Activated T-helper 1 cell treated with anti-CD3 and anti-CD28 coated beads, Interleukin-2, amount 50 U/mL, for 16 hours (primary cell): ENCODE measurements around the gene MDFIC.
"Not testable (repeated sequence)": the region's sequence is repeated elsewhere in the genome, so short reads cannot be mapped to it uniquely, and the experiment has no call there.

Experiments
- DNase-seq, 2 donors: peaks; one replicate each; pipeline ENCODE4 v3.0.0-alpha.2; 2020; ENCODE audit warnings: low read depth in 1 of 2, low spot score in 1 of 2

The MDFIC gene, protein sequence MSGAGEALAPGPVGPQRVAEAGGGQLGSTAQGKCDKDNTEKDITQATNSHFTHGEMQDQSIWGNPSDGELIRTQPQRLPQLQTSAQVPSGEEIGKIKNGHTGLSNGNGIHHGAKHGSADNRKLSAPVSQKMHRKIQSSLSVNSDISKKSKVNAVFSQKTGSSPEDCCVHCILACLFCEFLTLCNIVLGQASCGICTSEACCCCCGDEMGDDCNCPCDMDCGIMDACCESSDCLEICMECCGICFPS

DNA sequence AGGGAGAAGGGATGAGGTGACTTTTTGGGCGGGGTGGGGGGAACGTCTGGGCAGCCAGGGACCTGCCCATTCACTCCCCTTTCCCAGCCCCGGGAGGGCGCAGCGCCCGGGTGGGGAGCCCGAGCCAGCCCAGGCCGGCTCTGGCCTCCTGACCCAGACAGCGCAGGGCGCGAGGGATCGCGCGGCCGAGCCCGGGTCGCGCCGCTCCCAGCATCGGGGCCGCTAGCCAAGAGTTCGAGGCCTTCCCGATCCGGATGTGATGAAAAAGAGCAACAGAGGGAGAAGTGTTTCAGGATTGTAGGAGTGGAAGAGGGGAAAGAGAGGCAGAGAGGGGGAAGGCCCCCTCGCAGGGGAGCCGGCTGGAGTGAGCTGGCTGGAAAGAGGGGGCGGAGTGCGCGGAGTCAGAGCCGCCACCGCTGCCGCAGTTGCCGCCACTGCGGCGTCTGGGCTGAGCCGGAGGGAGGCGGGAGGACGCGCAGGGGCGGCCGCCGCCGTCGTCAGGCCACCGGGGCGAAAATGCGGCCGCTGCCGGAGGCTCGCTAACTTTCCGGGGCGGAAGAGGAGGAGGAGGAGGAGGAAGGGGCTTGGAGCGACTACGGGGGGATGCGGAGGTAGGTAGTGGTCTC lies at the start of gene MDFIC:
MDFIC (plus strand) TSS at position 69 of the 626 bp plus-strand sequence. CDS start 940 bp downstream, outside the sequence.
- peak; percentile 10 to 60 for DNase-seq

DNA sequence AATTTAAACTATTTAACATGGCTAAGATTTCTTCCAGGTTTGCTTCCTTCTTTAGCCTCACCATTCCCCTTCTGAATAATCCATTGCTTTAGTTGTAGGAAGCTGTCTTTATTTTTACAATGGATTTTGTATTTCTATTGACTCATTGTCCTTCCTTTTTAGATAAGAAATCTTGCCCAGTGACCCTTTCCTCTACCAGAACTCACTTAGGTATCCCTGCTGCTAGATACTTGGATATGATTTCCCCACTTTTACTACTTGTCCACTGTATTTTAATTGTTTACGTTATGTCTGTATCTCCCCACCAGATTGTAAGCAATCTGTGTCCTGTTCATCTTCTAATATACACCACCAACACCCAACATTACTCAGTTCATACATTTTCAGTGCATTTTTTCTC lies 47.7 kb upstream of the MDFIC start:
- DNase-seq, result no peak

DNA sequence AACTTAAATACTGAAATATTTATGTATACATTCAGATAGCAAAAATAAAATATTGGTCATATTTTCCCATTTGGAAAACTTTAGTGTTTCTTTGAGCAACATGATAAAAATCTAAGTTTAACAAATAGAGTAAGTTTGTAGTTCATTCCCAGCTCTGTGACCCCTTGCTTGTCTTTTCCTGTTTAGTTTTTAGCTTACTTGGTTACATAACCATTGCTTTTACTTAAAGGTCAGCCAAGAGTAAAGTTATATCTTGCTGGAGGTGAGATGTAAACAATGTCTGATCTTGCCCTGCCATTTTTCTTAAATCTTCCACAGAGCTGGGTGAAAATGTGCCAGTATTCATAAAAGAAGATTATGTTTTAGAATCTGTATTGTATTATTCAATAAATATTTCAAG lies 46.7 kb upstream of the MDFIC start:
- DNase-seq, result no peak

DNA sequence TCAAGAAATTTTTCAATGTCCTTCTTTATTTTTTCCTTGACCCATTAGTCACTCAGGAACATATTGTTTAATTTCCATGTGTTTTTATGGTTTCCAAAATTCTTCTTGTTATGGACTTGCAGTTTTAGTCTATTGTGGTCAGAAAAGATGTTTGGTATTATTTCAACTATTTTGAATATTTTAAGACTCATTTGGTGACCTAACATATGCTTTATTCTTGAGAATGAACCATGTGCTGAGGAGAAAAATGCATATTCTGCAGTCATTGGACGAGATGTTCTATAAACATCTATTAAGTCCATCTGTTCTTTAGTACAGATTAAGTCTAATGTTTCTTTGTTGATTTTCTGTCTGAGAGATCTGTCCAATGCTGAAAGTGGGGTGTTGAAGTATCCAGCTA lies 42.3 kb upstream of the MDFIC start:
- DNase-seq, result no peak

DNA sequence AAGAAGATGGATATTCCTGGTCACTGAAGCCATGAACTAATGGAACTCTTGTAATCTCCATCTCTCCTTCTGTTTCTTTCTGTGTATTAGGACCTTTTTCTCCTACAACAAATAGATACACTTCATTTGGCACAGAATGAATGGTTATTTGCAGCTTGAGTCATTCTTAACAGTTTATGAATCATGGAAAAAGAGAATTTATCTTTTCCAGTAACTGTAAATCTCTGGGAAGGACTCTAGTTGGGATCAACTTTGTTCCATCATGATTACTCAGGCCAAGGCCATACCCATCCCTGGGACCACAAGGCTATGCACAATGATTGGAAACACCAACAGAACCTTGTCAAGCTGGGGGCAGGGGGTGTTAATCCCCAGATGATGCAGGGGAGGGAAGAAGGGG lies 36.1 kb upstream of the MDFIC start:
- no peak for DNase-seq

DNA sequence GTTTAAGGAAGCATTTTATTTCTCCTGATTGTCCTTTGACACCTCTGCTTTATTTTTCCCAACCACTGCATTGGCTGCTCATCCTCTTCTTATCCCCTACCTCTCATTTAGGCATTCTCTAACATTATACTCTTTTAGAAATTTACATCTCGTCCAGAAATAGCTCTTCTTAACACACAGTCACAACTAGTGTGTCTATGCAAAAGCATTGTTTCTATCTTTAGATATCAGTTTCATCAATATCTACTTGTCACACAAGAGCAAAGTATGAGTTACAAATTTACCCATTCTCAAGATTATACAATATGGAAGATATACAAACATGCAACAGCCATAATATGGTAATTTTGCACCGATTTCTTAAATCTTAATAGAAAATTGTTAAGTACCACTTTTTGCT lies 35.7 kb upstream of the MDFIC start:
- DNase-seq, result no peak

DNA sequence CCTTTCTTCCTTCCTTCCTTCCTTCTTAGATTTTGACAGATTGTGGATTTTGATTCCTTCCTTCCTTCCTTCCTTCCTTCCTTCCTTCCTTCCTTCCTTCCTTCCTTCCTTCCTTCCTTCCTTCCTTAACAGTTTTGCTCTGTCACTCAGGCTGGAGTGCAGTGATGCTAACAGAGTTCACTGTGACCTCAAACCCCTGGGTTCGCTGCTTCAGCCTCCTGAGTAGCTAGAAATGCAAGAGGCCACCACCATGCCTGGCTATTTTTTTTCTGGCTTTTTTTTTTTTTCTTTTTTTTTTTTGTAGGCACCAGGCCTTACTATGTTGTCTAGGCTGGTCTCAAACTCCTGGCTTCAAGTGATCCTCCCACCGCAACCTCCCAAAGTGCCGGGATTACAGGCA lies 32.8 kb upstream of the MDFIC start:
- DNase-seq, result not testable (repeated sequence)

DNA sequence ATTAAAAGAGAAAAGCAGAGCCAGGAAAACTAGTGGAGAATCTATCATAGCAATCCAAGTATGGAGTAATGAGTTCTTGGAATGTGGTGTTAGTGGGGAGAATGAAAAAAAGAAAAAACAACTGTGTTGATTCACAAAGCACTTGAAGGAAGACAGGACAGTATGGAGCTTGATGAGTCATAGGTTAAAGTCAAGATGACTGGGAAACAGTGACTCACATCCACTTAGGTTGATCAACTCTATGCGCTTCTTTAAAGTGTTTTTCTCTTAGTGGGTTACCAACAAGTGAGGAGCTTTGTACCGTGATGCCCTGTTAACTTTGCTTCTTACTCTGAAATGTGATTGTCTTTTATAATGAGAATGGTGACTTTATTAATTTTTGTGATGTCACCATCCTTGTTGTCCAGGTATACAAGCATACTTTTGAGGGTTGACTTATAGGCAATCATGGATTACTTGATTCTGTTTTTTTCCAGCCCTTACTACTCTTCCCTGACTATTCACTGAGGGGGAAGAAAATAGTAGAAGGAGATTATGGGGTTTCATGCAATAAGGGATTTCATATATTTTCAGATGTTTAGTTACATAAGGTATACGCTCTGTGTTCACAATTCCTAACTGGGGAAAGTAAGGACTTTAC lies 32.1 kb upstream of the MDFIC start:
- no peak for DNase-seq

DNA sequence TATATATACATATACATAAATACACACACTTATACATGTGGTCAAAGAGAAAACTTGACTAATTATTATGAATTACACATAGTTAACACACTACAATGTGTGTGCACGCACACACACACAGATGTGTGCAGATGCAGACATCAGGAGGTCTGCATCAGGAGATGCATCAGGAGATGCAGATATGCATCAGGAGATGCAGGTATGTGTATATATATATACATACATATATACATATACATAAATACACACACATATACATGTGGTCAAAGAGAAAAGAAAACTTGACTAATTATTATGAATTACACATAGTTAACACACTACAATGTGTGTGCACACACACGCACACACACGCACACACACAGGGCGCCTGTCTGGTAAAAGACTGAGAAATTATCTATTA lies 31.3 kb upstream of the MDFIC start:
- no peak for DNase-seq

DNA sequence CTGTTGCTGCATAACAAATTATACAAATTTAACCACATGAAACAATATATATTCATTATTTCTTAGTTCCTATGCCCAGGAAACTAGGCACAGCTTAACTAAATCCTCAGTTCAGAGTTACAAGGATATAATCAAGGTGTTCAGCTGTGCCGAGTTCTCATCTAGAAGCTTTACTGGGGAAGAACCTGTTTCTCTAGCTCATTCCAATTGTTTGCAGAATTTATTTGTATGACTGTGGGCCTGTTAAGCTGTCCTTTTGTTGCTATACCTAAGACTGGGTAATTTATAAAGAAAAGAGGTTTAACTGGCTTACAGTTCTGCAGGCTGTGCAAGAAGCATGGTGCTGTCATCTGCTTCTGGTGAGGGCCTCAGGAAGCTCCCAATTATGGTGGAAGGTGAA lies 21.8 kb upstream of the MDFIC start:
- DNase-seq, result no peak

DNA sequence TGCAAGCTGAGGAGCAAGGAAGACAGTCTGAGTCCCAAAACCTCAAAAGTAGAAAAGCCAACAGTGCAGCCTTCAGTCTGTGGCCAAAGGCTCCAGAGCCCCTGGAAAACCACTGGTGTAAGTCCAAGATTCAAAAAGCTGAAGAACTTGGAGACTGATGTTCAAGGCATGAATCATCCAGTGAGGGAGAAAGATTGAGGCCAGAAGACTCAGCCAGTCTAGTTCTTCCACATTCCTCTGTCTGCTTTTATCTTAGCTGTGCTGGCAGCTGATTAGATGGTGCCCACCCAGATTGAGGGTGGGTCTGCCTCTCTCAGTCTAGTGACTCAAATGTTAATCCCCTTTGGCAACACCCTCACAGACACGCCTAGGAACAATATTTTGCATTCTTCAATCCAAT lies 20.1 kb upstream of the MDFIC start:
- DNase-seq, result no peak

DNA sequence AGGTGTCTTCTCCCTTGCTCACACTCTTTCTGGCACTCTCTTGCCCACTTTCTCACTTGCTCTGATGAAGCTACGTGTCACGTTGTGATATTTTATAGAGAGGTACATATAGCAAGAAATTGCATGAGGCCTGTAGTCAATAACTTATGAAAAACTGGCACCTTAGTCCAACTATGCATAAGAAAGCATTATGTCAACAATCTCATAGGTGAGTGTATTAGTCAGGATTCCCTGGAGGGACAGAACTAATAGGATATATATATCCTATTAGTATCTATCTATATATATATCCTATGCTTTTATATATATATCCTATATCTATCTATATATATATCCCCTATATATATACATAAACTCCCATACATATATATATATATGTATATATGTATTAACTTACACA lies 18.8 kb upstream of the MDFIC start:
- DNase-seq, result no peak

DNA sequence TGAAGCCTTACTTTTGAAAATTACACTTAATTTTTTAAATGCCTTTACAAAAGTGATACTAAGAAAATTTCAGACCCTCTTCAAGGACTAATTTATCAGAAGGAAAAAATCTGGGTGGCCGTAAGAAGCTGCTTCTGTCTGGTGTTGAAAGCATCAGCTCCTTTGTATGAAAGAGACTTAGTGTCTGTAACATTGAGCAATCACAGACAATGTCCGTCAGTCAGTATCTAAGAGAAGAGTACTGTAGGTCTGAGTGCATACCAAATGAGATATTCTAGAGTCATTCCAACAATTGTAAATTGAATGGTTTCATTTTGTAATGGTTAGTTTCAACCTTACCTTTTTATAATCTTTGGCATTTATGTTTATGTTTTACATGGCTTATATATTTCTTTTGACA lies 11.1 kb upstream of the MDFIC start:
- no peak for DNase-seq

DNA sequence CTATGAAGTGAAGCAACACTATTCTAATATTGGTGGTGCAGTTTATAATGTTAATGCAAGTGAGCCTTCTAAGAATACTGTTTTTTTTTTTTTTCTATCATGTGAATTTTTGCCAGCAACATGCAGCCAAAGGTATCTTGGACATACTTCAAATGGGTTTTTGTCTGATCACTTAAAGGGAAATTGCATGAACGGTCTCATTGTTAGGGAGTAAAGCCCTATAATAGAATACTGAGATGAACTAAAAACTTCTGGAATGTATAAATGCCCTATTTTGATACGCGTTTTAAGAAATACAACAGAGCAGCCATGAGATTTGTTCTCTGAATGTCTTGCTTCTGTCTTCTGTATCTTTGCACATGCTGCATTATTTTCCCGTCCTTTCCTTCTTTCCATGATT lies 10.5 kb upstream of the MDFIC start:
- no peak for DNase-seq

DNA sequence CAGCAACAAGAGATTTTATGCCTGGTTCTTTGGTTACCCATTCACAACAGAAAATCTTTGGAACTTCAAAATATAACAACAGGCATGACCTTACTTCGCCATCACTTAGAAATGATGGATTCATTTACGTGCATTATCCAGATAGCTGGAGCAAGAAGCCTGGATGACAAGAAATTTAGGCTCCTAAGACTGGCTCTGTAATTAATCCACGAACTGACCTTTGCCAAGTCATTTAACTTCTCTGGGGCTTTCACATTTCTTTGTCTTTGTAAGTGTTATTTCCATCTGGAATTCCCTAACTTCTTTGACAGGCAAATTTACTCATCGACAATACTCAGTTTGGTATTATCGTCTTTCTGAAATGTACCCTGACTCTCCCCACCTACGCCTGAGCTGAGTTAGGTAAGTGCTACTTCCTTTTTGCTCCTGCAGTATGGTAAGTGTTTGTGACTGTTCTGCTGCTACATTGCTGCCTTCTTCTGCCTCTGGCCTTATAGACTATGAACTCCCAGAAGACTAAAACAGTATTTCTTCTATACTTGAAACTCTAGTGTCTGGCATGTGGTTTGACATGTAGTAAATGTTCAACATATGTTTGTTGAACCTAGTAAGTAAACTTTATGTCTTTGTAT lies 5.5 kb upstream of the MDFIC start:
- peak in 1 of 2 donors; percentile 13 for DNase-seq

DNA sequence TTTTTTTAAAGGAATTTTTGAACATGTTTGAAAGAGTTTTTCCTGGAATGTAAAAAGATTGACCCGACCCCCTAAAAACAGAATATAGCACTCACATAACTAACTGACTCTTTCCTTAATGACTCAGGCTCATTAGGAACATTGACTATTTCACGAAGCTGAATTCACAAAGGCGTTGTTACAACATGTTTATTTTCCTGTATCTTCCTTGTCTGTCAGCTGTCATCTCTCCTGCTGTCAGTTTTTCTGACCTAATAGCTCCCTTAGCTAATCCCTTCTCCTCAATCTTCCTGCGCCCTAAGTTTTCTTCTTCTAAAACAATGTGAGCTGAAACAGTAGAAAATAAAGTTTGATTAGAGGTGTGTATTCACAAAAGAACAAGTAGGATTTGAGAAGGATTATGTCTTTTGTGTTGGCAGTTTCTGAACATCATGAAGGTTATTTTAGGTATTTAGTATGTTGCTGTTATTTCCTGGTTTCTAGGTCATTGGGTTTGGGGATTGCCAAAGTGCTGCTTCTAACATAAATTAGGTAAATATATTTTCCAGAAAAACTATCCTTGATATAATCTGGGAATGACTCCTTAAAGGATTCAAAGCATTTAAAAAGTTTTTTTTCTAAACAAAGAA lies 4.6 kb upstream of the MDFIC start:
- DNase-seq, result no peak

DNA sequence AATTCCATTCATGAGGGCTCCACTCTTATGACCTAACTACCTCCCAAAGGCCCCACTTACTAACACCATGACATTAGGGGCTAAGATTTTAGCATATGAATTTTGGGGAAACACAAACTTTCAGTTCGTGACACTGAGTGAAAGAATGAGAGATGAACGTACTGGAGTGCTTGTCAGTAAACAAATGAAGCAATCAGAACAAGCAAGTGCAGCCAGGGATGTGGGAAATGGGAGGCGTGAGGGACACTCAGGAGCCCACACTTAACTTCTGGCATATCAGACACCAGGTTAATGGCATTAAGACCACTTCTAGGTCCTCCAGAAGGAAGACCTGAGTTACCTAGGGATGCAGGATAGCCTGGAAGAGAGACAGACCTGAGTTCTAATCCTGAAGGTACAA lies 2.3 kb upstream of the MDFIC start:
- no peak for DNase-seq

DNA sequence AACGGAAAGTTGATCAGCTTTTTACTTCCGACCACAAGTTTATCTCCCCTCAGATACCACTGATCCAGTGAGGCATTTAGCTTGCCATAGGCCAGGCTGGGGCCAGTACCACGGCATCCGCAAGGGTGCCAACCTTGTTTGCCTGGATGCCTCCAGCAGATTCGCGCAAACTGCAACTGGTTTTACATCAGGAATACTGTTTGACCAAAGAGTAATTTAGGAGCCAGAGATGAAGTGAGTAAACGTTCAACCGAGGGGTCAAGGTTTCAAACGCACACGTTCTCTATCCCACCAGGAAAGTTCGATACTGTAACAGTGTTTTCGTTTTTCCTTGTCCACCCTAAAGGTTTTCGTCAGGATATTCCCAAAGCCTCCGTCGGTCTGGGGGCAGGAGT lies 266 bp upstream of the MDFIC start:
- DNase-seq, result no peak

DNA sequence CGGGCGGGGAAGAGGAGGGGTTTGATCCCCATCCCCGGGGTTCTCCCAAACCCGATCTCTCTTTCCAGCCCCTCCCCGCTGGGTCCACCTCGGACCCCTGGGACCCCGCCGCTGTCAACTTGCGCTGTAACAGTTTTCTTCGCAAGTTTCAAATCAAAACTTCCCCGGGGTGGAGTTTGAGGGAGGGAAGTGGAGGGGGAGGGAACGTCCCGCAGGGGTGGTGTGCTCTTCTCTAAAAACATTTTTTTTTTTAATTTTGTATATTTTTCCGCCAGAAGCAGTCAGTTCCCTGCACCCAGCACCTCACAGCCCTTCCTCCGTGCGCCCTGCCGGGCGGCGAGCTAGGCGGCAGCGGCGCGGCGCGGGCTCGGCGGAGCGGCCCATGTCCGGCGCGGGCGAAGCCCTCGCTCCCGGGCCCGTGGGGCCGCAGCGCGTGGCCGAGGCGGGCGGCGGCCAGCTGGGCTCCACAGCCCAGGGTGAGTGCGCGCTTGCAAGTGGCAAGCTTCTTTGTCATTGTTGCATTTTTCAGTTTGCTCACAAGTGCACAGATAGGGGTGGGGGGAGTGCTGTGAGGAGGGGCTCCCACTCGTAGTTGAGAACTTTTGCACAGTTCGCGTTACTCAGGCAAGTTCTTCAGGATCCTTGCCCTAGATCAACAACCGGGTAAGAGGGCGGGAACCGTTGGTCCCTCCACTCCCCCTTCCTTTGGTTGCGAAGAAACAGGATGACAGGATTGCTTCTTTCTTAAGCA lies 933 bp downstream of the MDFIC start:
- peak; percentile 14 to 33 for DNase-seq

DNA sequence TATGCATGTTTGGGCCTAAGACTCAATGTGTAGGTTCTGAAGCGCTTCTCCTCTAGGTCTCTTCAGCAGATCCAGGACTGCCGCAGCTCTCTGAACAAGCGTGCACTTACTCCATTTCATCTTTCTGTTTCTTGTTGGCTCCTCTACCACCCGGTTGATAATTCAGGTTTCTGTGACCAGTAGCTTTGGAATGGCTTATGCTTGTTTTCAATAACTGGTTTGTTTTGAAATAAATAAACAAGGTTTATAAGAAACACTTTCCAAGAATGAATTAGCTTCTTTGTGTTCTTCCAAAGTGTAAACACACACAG lies 1.5 kb downstream of the MDFIC start:
- no peak for DNase-seq

DNA sequence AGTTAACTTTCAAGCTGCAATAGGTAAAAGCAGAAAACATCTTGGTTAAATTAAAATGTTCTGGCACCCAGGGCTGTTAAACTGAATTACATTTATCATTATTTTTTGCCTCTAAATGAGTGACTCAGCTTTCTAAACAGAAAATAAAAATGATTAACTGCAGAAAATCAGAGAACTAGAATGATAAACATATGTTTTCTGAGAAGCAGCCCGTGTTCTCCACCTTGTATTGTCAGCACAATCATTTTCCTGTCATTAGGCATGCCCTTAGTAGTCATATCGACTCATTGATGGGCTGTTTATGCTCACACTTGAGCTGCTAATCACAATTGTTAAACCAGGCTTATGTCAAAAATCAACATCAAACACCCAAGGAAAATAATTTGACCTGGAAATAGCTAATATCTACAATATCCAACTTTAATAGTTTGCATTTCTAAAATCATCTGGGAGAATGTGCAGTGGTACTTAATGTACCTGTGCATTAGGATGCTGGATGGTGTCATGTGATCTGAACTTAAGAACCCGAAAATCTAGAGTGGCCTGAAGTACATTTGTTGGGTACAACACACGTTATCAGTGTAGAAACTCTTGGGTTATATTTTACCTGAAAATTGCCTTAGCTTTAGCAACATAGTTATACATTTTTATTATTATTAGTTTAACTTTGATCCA lies 2.3 kb downstream of the MDFIC start:
- no peak for DNase-seq
